ENCODE measurements around the gene CCDC192.

DNA sequence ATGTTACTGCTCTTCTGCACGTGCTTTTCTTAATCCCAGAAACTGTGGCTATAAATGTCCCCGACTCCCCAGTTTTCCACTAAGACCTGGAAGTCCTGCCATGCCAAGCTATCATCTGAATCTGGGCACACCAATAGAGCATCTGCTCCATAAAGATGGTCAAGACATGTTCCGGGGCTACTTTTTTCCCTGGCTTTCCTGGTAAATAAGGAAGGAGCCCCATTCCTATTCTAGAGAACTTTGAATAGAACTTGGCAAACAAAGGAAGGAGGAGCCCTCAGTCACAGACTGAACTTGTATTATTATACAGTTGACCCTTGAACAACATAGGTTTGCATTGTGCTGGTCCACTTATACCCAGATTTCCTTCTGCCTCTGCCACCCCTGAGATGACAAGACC lies 182.9 kb downstream of the CCDC192 start:
- no peak for TF ChIP-seq POLR2A (IDR thresholded peaks at IDR 0.05; ENCODE audit: low read depth, low read length)
- no peak for TF ChIP-seq POLR2AphosphoS5 (IDR thresholded peaks at IDR 0.05; ENCODE audit: low read depth, low read length)
- no peak for TF ChIP-seq TAF1 (IDR thresholded peaks at IDR 0.05; ENCODE audit: low read depth, low read length)
